HG02981 (cell line): Measurements from ENCODE around the gene LDLRAD2.
A peak's percentile ranks its signal among the peaks of the same experiment; 100 is the strongest.

Experiments
- ATAC-seq: cut with Tn5 transposase; IDR thresholded peaks from one replicate; pipeline ENCODE4 v1.9.1; 2021; ENCODE audit warnings: mild to moderate bottlenecking, moderate library complexity; ENCODE audit not compliant: unreplicated experiment

LDLRAD2 gene

GRCh38 chr1:21857840-21858670, 46.0 kb downstream of the LDLRAD2 start:
- no peak for ATAC-seq

GRCh38 chr1:21859669-21860179, 47.7 kb downstream of the LDLRAD2 start:
- no peak for ATAC-seq

DNA sequence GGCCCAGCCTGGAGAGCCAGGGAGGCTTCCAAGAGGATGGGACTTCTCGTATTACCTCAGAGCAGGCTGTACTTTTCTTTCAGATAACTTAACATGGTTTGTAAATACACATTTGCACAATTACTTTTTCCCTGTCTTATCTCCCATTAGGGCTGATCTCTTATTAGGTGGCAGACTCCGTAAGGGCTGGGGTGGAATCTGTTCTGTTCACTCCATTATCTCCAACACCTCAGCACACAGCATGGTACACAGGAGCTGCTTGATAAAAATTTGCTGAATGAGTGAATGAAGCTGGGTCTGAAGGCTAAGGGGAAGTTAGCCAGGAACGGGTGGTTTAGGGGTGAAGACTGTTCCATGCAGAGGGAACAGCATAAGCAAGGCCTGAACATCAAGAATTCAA, 48.9 kb downstream of the LDLRAD2 start:
- no peak for ATAC-seq

DNA sequence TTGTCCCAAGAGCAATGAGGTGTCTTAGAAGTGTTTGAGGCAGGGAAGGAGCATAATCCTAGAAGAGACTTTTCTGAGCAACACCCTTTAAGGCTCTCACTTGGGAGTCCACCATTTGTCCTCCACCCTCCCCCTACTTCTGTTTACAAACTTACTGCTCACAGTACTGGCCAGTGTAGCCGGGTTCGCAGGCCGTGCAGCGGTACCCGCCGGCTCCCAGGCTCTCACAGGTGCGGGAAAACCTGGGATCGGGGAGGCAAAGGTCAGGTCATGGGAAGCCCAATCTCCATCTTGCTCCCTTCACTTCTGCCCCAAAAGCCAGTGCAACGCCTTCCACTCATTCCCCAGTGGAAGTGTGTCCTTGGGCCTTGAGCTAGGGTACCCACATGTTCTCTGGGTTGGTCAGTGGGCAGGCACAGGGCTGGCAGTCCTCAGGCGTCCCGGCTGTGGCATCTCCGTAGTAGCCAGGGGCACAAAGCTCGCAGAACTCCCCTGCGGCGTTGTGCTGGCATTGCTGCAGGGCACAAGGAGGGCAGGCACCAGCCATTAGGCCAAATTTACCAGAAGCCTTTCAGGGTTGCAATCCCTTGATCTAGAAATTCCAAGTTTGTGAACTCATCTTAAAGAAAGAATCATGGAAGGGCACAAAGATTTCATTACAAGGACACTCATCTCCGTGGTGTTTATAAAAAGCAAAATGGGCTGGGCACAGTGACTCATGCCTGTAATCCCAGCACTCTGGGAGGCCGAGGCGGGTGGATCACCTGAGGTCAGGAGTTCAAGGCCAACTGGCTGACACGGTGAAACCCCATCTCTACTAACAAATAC, 49.8 kb downstream of the LDLRAD2 start:
- ATAC-seq = no peak

DNA sequence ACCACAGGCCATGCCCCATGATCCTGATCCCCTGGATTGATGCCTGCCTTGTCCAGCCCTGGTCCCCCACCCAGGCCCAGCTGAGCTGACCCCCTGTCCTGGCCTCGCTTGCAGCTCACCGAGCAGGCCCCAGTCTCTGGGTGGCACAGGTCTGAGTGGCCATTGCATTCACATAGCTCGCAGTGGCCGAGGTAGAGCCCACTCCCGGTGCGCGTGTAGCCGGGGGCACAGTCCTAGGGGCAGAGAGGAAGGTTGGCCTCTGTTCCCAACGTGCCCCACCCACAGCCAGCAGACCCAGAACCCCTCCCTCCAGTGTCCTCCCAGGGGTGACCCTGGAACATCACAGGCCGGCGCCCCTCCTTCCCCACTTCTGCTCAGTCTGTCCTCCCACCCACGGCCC, 51.9 kb downstream of the LDLRAD2 start:
- ATAC-seq = no peak

DNA sequence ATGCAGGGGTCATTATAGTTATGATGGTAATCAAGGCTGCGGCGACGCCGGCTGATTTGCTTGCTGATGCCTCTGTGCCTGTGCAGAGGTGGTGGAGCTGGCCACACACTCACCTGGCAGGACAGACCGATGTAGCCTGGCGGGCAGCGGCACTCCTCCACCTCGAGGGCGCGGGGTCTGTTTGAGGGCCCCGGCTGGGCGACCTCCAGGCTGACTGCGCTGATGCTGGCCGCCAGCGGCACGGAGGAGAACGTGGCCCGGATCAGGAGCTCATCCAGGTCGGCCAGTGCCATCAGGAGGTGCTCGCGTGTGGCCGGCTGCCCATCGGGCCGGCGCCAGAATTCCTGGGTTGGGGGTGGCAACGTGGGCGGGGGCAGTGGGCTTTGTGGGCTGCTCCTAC, 52.7 kb downstream of the LDLRAD2 start:
- no peak for ATAC-seq

DNA sequence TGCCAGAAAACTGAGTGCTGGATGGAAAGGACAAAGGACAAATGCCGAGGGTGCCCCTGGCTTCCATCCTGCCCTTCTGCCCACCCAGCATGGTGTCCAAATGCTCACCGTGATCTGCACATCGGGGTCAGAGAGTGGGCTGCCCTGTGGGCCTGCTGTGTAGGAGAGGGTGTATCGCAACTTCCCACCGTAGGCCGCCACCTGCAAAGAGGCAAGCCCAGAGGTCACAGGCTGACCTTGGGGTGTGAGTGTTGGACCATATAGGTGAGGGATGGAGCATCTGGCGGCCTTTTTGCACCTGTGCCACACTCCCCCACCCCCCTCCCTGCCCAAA, 53.5 kb downstream of the LDLRAD2 start:
- no peak for ATAC-seq

DNA sequence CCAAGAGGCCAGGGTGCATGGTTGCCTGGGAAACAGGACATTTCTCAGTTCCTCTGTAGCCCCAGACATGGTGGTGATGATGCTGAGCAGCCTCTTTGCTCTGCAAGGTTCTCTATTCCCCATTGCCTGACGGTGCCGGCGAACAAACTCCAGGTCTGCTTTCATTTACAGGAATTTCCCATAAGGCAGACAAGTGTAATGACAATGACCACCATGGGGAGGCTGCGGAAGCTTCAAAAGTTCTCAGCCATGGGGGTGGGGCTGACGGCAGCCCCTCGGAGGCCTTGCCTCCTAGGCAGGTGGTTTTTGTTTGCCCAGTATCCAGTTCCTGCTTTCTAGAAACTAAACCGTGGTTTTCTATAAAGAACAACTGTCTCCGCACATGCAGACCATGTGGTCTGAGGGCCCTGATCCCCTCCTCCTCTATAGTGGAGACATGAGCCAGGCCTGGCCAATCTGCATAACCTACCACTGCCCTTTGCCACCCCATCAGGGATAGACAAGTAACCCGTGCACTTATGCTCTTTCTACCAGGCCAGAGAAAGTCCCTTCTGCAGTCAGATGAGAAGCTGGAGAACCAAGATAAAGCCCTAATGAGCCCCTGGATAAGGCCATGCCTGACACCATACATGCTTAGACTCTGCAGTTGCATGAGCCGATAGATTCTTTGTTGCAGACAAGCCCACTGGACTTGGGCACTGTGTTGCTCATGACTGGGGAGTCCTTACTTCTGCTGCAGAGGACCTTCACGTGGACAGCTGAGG, 54.1 kb downstream of the LDLRAD2 start:
- ATAC-seq = peak; percentile 73

GRCh38 chr1:21866707-21867043, 54.6 kb downstream of the LDLRAD2 start:
- ATAC-seq = no peak

DNA sequence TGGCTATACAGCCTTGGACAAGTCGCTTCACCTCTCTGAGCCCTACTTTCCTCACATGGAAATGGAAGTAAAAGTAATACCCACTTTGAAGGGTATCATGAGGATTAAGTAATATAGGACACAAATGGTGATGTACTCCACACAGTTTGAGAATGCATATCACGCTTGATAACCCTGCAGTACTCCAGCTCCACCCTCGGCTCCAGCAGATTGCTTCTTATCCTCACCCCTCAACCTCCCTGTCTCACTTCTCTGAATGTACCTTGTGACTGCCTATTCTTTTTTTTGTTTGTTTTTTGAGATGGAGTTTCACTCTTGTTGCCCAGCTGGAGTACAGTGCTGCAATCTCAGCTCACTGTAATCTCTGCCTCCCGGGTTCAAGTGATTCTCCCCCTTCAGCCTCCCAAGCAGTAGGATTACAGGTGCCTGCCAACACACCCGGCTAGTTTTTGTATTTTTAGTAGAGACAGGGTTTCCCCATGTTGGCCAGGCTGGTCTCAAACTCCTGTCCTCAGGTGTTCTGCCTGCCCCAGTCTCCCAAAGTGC, 55.5 kb downstream of the LDLRAD2 start:
- ATAC-seq = no peak

GRCh38 chr1:21868482-21868881, 56.4 kb downstream of the LDLRAD2 start:
- no peak for ATAC-seq

GRCh38 chr1:21868941-21869454, 56.9 kb downstream of the LDLRAD2 start:
- ATAC-seq = no peak

- no peak for ATAC-seq
These were observed 57.6 kb downstream of the LDLRAD2 start for GRCh38 chr1:21869620-21870121.

DNA sequence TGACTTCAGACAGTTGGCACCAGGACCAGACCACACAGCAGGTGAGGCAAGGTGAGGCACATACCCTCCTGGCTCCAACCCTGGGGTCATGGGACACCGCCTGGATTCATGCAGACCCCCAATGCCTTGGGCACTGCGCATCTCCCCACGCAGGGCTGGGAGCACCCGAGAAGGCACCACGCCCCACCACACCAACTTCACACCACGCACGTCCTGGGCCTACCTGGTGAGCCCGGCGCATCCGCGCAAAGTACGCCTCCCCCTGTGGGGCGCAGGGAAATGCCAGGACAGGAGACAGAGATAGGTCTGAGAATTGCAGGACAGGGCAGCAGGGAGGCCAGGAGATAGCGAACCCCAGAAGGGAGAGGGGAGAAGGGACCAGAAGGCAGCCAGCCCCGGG, 58.5 kb downstream of the LDLRAD2 start:
- no peak for ATAC-seq

DNA sequence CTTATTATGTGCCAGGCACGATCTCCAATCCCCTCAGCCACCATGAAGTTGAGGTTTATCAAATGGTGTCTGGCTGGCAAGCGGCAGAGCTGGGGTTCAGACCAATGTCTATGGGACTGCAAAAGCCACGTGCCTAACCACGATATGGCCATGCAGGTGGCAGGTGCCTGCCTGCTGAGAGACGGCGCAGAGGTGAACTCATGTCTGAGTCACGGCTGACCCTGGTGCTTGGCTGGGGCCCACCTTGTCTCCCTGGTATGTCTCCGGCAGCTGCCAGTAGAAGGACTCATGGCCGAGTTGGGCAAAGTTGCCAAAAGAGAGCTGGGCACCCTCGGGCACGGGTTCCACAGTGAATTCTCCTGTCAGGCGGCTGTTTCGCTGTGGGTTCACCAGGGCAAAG, 59.9 kb downstream of the LDLRAD2 start:
- no peak for ATAC-seq

DNA sequence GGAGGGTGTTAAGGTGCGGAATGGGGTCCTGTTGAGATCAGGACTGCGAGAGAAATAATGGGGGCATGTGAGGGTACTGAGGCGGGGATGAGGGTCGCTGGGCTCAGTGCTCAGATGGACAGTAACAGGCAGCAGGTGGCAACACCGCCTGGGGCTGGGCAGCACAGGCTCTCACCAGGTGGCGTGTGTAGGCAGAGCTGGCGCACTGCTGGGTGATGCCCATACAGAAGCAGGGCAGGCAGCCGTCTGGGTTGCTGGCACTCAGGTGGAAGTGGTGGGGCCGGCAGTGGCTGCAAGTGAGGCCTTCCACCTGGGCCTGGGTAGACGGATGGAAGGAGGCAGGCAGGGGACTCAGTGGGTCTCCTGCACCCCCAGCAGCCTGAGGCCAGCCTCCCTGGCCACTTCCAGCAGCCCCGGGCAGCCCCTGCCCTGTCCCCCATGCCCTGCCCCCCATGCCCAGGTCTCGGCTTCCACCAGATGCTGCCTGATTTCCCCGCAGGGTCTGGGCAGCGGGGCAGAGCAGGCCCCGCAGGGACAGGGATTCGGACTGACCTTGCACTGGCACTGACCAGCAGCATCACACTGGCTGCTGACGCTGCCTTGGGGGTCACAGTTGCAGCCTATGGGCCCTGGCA, 60.5 kb downstream of the LDLRAD2 start:
- no peak for ATAC-seq

- ATAC-seq = no peak
These were observed 61.1 kb downstream of the LDLRAD2 start for GRCh38 chr1:21873174-21873573.

DNA sequence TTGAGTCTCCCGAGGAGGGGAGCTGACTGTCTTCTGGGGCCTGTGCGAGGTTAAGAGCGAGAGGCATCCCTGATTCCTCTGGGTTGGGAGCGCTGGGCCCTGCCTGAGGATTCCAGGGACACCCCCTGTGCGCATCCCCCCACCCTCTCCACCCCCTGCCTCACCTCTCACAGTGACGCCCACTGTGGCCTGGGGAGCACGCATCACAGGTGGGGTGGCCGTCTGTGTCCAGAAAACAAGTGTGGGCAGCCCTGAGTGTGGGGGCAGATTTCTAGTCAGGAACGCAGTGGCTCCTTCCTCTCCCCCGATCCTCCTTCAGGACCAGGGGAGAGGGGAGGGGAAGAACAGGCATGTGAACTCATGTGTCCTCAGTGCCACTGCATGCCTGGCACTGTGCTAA, 61.7 kb downstream of the LDLRAD2 start:
- no peak for ATAC-seq

- ATAC-seq = no peak
These were observed 62.3 kb downstream of the LDLRAD2 start for GRCh38 chr1:21874328-21874727.
